Right ventricle myocardium superior (tissue), 1 donor: ENCODE results near the gene INTS14. TPM values are rescaled to one million over a fixed set of nuclear protein-coding genes. Genes with fewer than 3 reads are reported as not detected.
"Not testable (repeated sequence)": the region's sequence is repeated elsewhere in the genome, so short reads cannot be mapped to it uniquely, and the experiment has no call there.

Experiments used
- ATAC-seq: fragments of 200-7000 bp; cut with Tn5 transposase; one replicate; pipeline ENCODE4 v1.9.1; 2020; ENCODE audit warnings: mild to moderate bottlenecking; ENCODE audit not compliant: poor library complexity
- DNase-seq: peaks from one replicate; pipeline ENCODE4 v3.0.0-alpha.2; 2020
- intact Hi-C: fragments of 100-400 bp; cut with DNase I; formaldehyde crosslinking; loops from one replicate; pipeline ENCODE4 v1.11.2; 2022
- total RNA-seq: library from RNA; stranded (reverse); fragmentation: NEBNext Ultra II Directional; extraction: Animal tissue kit (Norgen Biotek cat#: 25700); gene quantifications from one replicate; pipeline ENCODE4 v1.2.1, GENCODE V29; 2021
- donor health status: DM: no; HTN: yes; CAD: no; lungs with severe emphysema.

Gene INTS14
- total RNA-seq, 1 donor from 2014 or later = 9.8 TPM

- no peak for ATAC-seq
- DNase-seq = no peak
- intact Hi-C loops = no loop called here
Observed at GRCh38 chr15:65598468-65598867, 12.5 kb downstream of the INTS14 start.

GRCh38 chr15:65595960-65596359 lies 15.0 kb downstream of the INTS14 start:
- ATAC-seq = no peak
- intact Hi-C loops = no loop called here
- DNase-seq = no peak

- intact Hi-C loops = no loop called here
- ATAC-seq (no peak), DNase-seq (no peak)
Observed at GRCh38 chr15:65587094-65587493, 23.8 kb downstream of the INTS14 start.

GRCh38 chr15:65584241-65584640 lies 26.7 kb downstream of the INTS14 start:
- DNase-seq = no peak
- no peak for ATAC-seq
- intact Hi-C loops = no loop called here

GRCh38 chr15:65583701-65584100 lies 27.2 kb downstream of the INTS14 start:
- ATAC-seq = no peak
- intact Hi-C loops = no loop called here
- DNase-seq = no peak

GRCh38 chr15:65580287-65580686 lies 30.6 kb downstream of the INTS14 start:
- DNase-seq (no peak), ATAC-seq (no peak)
- intact Hi-C loops = no loop called here

GRCh38 chr15:65579762-65580161 lies 31.2 kb downstream of the INTS14 start:
- intact Hi-C loops = no loop called here
- ATAC-seq (no peak), DNase-seq (no peak)

GRCh38 chr15:65578904-65579728 lies 31.8 kb downstream of the INTS14 start:
- intact Hi-C loops = no loop called here
- ATAC-seq (no peak), DNase-seq (no peak)

- intact Hi-C loops = no loop called here
- ATAC-seq = no peak
- DNase-seq = no peak
Observed at GRCh38 chr15:65577129-65577996, 33.6 kb downstream of the INTS14 start.

GRCh38 chr15:65576664-65577063 lies 34.3 kb downstream of the INTS14 start:
- ATAC-seq (no peak), DNase-seq (no peak)
- intact Hi-C loops = no loop called here

GRCh38 chr15:65571971-65572370 lies 39.0 kb downstream of the INTS14 start:
- ATAC-seq (no peak), DNase-seq (no peak)
- intact Hi-C loops = no loop called here

GRCh38 chr15:65569728-65570127 lies 41.2 kb downstream of the INTS14 start:
- ATAC-seq = no peak
- DNase-seq = no peak
- intact Hi-C loops = no loop called here

- intact Hi-C loops = no loop called here
- DNase-seq (no peak), ATAC-seq (no peak)
Observed at GRCh38 chr15:65561934-65562333, 49.0 kb downstream of the INTS14 start.

- ATAC-seq (no peak), DNase-seq (no peak)
- intact Hi-C loops = no loop called here
Observed at GRCh38 chr15:65559941-65560340, 51.0 kb downstream of the INTS14 start.

- ATAC-seq = no peak
Observed at GRCh38 chr15:65558997-65559760, 51.8 kb downstream of the INTS14 start.

GRCh38 chr15:65558336-65558735 lies 52.6 kb downstream of the INTS14 start:
- intact Hi-C loops = no loop called here
- ATAC-seq (no peak), DNase-seq (no peak)

More at GRCh38 chr15:65558997-65559760, 51.8 kb downstream of the INTS14 start:
- intact Hi-C loops = no loop called here
- no peak for DNase-seq

- ATAC-seq = no peak
- no peak for DNase-seq
- intact Hi-C loops = no loop called here
Observed at GRCh38 chr15:65556622-65557021, 54.3 kb downstream of the INTS14 start.

- ATAC-seq (no peak), DNase-seq (no peak)
- intact Hi-C loops = no loop called here
Observed at GRCh38 chr15:65553691-65554090, 57.2 kb downstream of the INTS14 start.

- ATAC-seq, DNase-seq, intact Hi-C loops: not testable (repeated sequence)
Observed at GRCh38 chr15:65552851-65553250, 58.1 kb downstream of the INTS14 start.
